Measurements from ENCODE around the gene KCNH6. TPM values are rescaled to one million over a fixed set of nuclear protein-coding genes. Genes with fewer than 3 reads are reported as not detected.

The KCNH6 gene
- total RNA-seq, 1 experiment from 2014 or later: 1.6 TPM

DNA sequence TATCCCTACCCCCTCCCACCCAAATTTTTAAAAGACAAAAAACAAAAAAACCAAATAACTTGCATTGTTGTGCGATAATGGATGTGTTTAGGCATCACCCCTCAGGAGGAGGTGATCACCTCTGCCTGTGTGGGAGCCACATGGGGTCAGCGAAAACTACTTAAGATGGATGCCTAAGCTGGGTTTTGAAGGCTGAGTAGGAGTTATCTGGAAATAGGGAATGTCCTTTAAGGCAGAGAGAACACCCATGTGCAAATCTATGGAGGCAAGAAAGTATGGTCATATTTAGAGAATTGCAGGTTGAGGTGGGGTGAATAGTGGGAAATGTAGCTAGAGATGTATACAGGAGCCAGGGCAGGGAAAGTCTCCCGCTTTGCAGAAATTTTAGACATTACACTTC lies 72.0 kb downstream of the KCNH6 start:
- no peak overlapping the region for H4K91ac ChIP-seq (ENCODE audit: insufficient read length, low read depth, low read length)
- no peak overlapping the region for H3K4me2 ChIP-seq (ENCODE audit: insufficient read depth, insufficient read length, low read length)
- H2BK15ac ChIP-seq (ENCODE audit: low read depth, low read length): no peak overlapping the region
- no peak overlapping the region for H3K56ac ChIP-seq (ENCODE audit: insufficient read length, low read depth, low read length)
- peaks cover 1 to 5% of the 10 kb centered on the region in 2 experiments for H3K4me1 Mint-ChIP-seq
- H2BK20ac ChIP-seq (ENCODE audit: low read depth, low read length, poor library complexity, severe bottlenecking): no peak overlapping the region
- TF ChIP-seq, protein P1, sequence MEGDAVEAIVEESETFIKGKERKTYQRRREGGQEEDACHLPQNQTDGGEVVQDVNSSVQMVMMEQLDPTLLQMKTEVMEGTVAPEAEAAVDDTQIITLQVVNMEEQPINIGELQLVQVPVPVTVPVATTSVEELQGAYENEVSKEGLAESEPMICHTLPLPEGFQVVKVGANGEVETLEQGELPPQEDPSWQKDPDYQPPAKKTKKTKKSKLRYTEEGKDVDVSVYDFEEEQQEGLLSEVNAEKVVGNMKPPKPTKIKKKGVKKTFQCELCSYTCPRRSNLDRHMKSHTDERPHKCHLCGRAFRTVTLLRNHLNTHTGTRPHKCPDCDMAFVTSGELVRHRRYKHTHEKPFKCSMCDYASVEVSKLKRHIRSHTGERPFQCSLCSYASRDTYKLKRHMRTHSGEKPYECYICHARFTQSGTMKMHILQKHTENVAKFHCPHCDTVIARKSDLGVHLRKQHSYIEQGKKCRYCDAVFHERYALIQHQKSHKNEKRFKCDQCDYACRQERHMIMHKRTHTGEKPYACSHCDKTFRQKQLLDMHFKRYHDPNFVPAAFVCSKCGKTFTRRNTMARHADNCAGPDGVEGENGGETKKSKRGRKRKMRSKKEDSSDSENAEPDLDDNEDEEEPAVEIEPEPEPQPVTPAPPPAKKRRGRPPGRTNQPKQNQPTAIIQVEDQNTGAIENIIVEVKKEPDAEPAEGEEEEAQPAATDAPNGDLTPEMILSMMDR (conservative IDR thresholded peaks at IDR 0.05): no peak
- H3T11ph ChIP-seq (ENCODE audit: low read length): no peak overlapping the region
- peak overlapping the region in 1 of 3 experiments; percentile 62; a peak in 2 of 7 replicates for H3K27ac Mint-ChIP-seq
- no peak overlapping the region for H4K5ac ChIP-seq (ENCODE audit: insufficient read length, low read depth, low read length)
- H3K4ac ChIP-seq (ENCODE audit: low read depth, low read length): no peak overlapping the region
- H2AK5ac ChIP-seq (ENCODE audit: insufficient read length, low read length): no peak overlapping the region
- H4K8ac ChIP-seq (replicated peaks; ENCODE audit: insufficient read length, low read depth, low read length): no peak overlapping the region
- H3K4me1 ChIP-seq (ENCODE audit: insufficient read depth, low read length): no peaks in the 10 kb centered on the region
- no peaks in the 10 kb centered on the region for H3K9me3 Mint-ChIP-seq
- no peak overlapping the region for H2BK5ac ChIP-seq (ENCODE audit: insufficient read length, low read length)
- H3K27me3 Mint-ChIP-seq (ENCODE audit: low read depth): no peaks in the 10 kb centered on the region
- H3K79me1 ChIP-seq (ENCODE audit: insufficient read depth, low read depth, low read length, poor library complexity, severe bottlenecking): no peaks in the 10 kb centered on the region
- H3K14ac ChIP-seq (ENCODE audit: insufficient read depth, low read length): no peak overlapping the region
- WGBS (ENCODE audit: extremely low coverage, insufficient read length, low lambda C conversion rate): no CpG with 5 or more reads among the region's 3 CpGs
- no peak for DNase-seq
- H3K4me3 Mint-ChIP-seq: no peak overlapping the region
- no peak overlapping the region for H3K23ac ChIP-seq (ENCODE audit: insufficient read length, low read depth, low read length)
- no peaks in the 10 kb centered on the region for H3K9me3 ChIP-seq (ENCODE audit: control insufficient read depth, low read depth, low read length)
- no peak overlapping the region for H2BK12ac ChIP-seq (ENCODE audit: insufficient read length, low read depth, low read length)
- H2AFZ ChIP-seq (ENCODE audit: low read length): no peak overlapping the region
- H3K27ac ChIP-seq (ENCODE audit: insufficient read length, low read depth, low read length): no peak overlapping the region
- H3K9ac ChIP-seq (ENCODE audit: extremely low read depth, insufficient read length, low read length): no peak overlapping the region
- no peak overlapping the region for H3K18ac ChIP-seq (ENCODE audit: insufficient read length, low read depth, low read length)
- H3K27me3 ChIP-seq (ENCODE audit: insufficient read depth, low read length): no peaks in the 10 kb centered on the region
- peaks cover 8 to 22% (median 16%) of the 10 kb centered on the region in 3 experiments; a peak in 6 of 7 replicates for H3K36me3 Mint-ChIP-seq (ENCODE audit: insufficient read depth in 1 of 3, low read depth in 3 of 3)
- H4K20me1 ChIP-seq (ENCODE audit: control insufficient read depth, insufficient read depth, insufficient read length): no peaks in the 10 kb centered on the region
- no peaks in the 10 kb centered on the region for H3K79me2 ChIP-seq (ENCODE audit: insufficient read depth, low read length)
- no peak overlapping the region for H2BK120ac ChIP-seq (ENCODE audit: low read depth, low read length, poor library complexity, severe bottlenecking)
- H3K23me2 ChIP-seq (ENCODE audit: insufficient read length, low read depth, low read length, poor library complexity, severe bottlenecking): no peaks in the 10 kb centered on the region

Other genes with a start within 250 kb of the KCNH6 start
- gene CYB561, start 77.1 kb upstream of the KCNH6 start, total RNA-seq (2021): 20.7 and 21.8 TPM in 2 replicates
- gene ACE, start 46.3 kb upstream of the KCNH6 start, total RNA-seq (2021): 4.8 and 5.4 TPM in 2 replicates
- 86.2 and 88.8 TPM in 2 replicates for gene DCAF7, start 27.1 kb downstream of the KCNH6 start, total RNA-seq (2021)
- gene TACO1, start 77.5 kb downstream of the KCNH6 start, total RNA-seq (2021): 28.9 and 30.2 TPM in 2 replicates
- gene MAP3K3, start 99.1 kb downstream of the KCNH6 start, total RNA-seq (2021): 21.1 and 24.3 TPM in 2 replicates
- gene LIMD2, start 176.8 kb downstream of the KCNH6 start, total RNA-seq (2021): 93.5 and 94.4 TPM in 2 replicates
- gene STRADA, start 218.4 kb downstream of the KCNH6 start, total RNA-seq (2021): 34.5 and 35.0 TPM in 2 replicates

All from H9 (cell line).